Neuronal stem cell (in vitro differentiated cells): ENCODE results near the gene POP7.

ENCODE experiments used
- DNase-seq: peaks from one replicate; pipeline ENCODE4 v3.0.0-alpha.2; 2013; ENCODE audit warnings: low spot score
- H2AFZ ChIP-seq: one replicate; pipeline ENCODE4 v1.6.1; 2013; ENCODE audit warnings: mild to moderate bottlenecking, low read length, inconsistent platforms
- H2AK5ac ChIP-seq: 2 replicates; pipeline ENCODE4 v1.6.1; 2013; ENCODE audit warnings: low read depth, mild to moderate bottlenecking, inconsistent platforms, low read length, moderate library complexity, mixed read lengths
- H2BK120ac ChIP-seq: 2 replicates; pipeline ENCODE4 v1.6.1; 2013; ENCODE audit warnings: low read depth, mild to moderate bottlenecking, inconsistent platforms, low read length, moderate library complexity, mixed read lengths
- H2BK12ac ChIP-seq: one replicate; pipeline ENCODE4 v1.6.1; 2013; ENCODE audit warnings: low read length, inconsistent platforms
- H2BK15ac ChIP-seq: 2 replicates; pipeline ENCODE4 v1.6.1; 2013; ENCODE audit warnings: mild to moderate bottlenecking, low read length, inconsistent platforms, mixed read lengths
- H2BK5ac ChIP-seq: one replicate; pipeline ENCODE4 v1.6.1; 2013; ENCODE audit warnings: inconsistent platforms, mild to moderate bottlenecking, low read length, moderate library complexity
- H3K14ac ChIP-seq: one replicate; pipeline ENCODE4 v1.6.1; 2013; ENCODE audit warnings: low read length, inconsistent platforms
- H3K18ac ChIP-seq: 2 replicates; pipeline ENCODE4 v1.6.1; 2013; ENCODE audit warnings: low read length, inconsistent platforms
- H3K23ac ChIP-seq: 2 replicates; pipeline ENCODE4 v1.6.1; 2013; ENCODE audit warnings: low read depth, mild to moderate bottlenecking, mixed read lengths, low read length, inconsistent platforms; ENCODE audit not compliant: poor library complexity
- H3K27ac ChIP-seq: replicated peaks from 3 replicates; pipeline ENCODE4 v1.5.1; 2013; ENCODE audit warnings: low read length, inconsistent platforms
- H3K27me3 ChIP-seq, 3 experiments: 2 replicates each; pipeline ENCODE4 v1.6.1; 2013; ENCODE audit warnings: low read length in 3 of 3, mild to moderate bottlenecking in 2 of 3, inconsistent platforms in 1 of 3, low read depth in 1 of 3, mixed read lengths in 1 of 3, moderate library complexity in 1 of 3; ENCODE audit not compliant: control insufficient read depth in 3 of 3, insufficient read depth in 3 of 3
- H3K36me3 ChIP-seq, 2 donors: replicated peaks in 1 of 2; 2 replicates each; pipeline ENCODE4 v1.6.1; 2013; ENCODE audit warnings: low read length in 2 of 2; ENCODE audit not compliant: control insufficient read depth in 2 of 2, insufficient read depth in 2 of 2
- H3K4ac ChIP-seq: 2 replicates; pipeline ENCODE4 v1.6.1; 2013; ENCODE audit warnings: inconsistent platforms, mild to moderate bottlenecking, low read length, moderate library complexity
- H3K4me1 ChIP-seq, 2 donors: 1 replicate in 1 of 2; 2 replicates in 1 of 2; pipeline ENCODE4 v1.6.1; 2013; ENCODE audit warnings: low read length in 2 of 2, low read depth in 1 of 2; ENCODE audit not compliant: control insufficient read depth in 2 of 2, insufficient read depth in 1 of 2
- H3K4me2 ChIP-seq: one replicate; pipeline ENCODE4 v1.6.1; 2013; ENCODE audit warnings: mild to moderate bottlenecking, low read length, inconsistent platforms; ENCODE audit not compliant: insufficient read depth, poor library complexity, severe bottlenecking
- H3K4me3 ChIP-seq, 2 donors: 2 replicates each; pipeline ENCODE4 v1.5.1; 2013; ENCODE audit warnings: low read length in 2 of 2, mild to moderate bottlenecking in 2 of 2, inconsistent platforms in 1 of 2, moderate library complexity in 1 of 2
- H3K79me1 ChIP-seq: one replicate; pipeline ENCODE4 v1.6.1; 2013; ENCODE audit warnings: low read depth, mild to moderate bottlenecking, inconsistent platforms, low read length, moderate library complexity
- H3K9ac ChIP-seq: one replicate; pipeline ENCODE4 v1.6.1; 2013; ENCODE audit warnings: mild to moderate bottlenecking, low read depth, low read length, inconsistent platforms; ENCODE audit not compliant: poor library complexity
- H3K9me3 ChIP-seq, 2 donors: replicated peaks in 1 of 2; 2 replicates each; pipeline versions ENCODE3 to v1.6.1; 2013; ENCODE audit warnings: low read length in 2 of 2, mild to moderate bottlenecking in 2 of 2, inconsistent platforms in 1 of 2, low read depth in 1 of 2, mixed read lengths in 1 of 2, moderate library complexity in 1 of 2; ENCODE audit not compliant: control insufficient read depth in 2 of 2, insufficient read depth in 1 of 2
- H4K8ac ChIP-seq: one replicate; pipeline ENCODE4 v1.6.1; 2013; ENCODE audit warnings: low read depth, mild to moderate bottlenecking, inconsistent platforms, low read length, moderate library complexity
- H4K91ac ChIP-seq: one replicate; pipeline ENCODE4 v1.6.1; 2013; ENCODE audit warnings: low read length, low read depth, mild to moderate bottlenecking, inconsistent platforms; ENCODE audit not compliant: poor library complexity
- WGBS, 2 donors: extraction: QIAGEN DNeasy Blood & Tissue Kit; methylation state at CpG; one replicate each; pipeline ENCODE4 v1.1.7; 2013; ENCODE audit warnings: missing lambda C conversion rate in 2 of 2, mixed read lengths in 1 of 2; ENCODE audit not compliant: insufficient read length in 2 of 2, insufficient replicate concordance in 1 of 2; ENCODE audit errors: extremely low coverage in 2 of 2; 5-methylcytosine and 5-hydroxymethylcytosine counted together

The POP7 gene

DNA sequence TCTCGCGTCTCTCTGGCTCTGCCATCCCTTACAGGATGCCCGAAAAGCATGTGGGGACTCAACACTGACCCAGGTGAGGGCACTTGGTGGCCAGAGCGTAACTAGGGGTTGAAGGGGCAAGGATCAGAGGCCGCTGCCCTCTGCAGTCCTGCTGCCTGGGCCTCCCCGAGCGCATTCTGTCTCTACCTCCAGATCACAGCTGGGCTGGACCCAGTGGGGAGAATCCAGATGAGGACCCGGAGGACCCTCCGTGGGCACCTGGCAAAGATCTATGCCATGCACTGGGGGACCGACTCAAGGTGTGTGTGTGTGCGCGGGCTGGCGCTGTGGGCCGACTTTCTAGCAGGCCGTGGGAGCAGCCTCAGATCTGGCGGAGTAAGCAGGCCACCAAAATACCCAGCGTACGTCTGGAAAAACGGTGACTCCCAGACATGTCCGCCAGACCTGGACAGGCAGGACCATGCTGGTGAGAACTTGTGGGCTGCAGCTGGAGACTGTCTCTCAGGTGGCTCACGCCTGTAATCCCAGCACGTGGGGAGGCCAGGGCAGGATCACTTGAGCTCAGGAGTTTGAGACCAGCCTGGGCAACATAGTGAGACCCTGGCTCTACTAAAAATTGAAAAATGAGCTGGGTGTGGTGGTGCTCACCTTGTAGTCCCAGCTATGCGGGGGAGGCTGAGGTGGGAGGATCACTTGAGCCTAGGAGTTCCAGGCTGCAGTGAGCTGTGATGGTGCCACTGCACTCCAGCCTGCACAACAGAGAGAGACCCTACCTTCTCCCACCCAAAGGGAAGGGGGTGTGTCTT is 29.2 kb upstream of the POP7 start:
- no peak overlapping the region for H2BK5ac ChIP-seq
- peak overlapping the region; percentile 92 for H4K8ac ChIP-seq
- peaks cover 20% of the 10 kb centered on the region for H3K79me1 ChIP-seq
- no peak overlapping the region for H4K91ac ChIP-seq
- H3K36me3 ChIP-seq: peaks cover 27 to 54% of the 10 kb centered on the region in 2 donors
- H3K4me2 ChIP-seq: peak overlapping the region; percentile 93
- peak overlapping the region; percentile 36 for H3K27ac ChIP-seq
- no peak overlapping the region for H3K4ac ChIP-seq
- no peak overlapping the region for H2AFZ ChIP-seq
- peak overlapping the region; percentile 15 to 97 for H3K4me3 ChIP-seq
- no peak overlapping the region for H2AK5ac ChIP-seq
- peak overlapping the region; percentile 65 for H3K23ac ChIP-seq
- H2BK15ac ChIP-seq: no peak overlapping the region
- WGBS, 2 donors: no CpG with 5 or more reads among the region's 23 CpGs
- H2BK120ac ChIP-seq: no peak overlapping the region
- no peak overlapping the region for H3K14ac ChIP-seq
- no peak for DNase-seq
- H3K9me3 ChIP-seq: peaks cover 0 to under 1% of the 10 kb centered on the region in 2 donors
- no peaks in the 10 kb centered on the region for H3K27me3 ChIP-seq
- no peak overlapping the region for H2BK12ac ChIP-seq
- H3K18ac ChIP-seq: peak overlapping the region; percentile 27
- peak overlapping the region; percentile 77 for H3K9ac ChIP-seq
- peaks cover 3 to 4% of the 10 kb centered on the region in 2 donors for H3K4me1 ChIP-seq

- Histone ChIP-seq H3K27ac (no peak overlapping the region), H2BK5ac (peak overlapping the region; percentile 90), H3K14ac (no peak overlapping the region), H3K27me3 (no peaks in the 10 kb centered on the region), H3K23ac (peak overlapping the region; percentile 37), H2AK5ac (peak overlapping the region; percentile 63), H4K8ac (peak overlapping the region; percentile 92), H3K4me2 (no peak overlapping the region), H2BK12ac (peak overlapping the region; percentile 22), H3K79me1 (peaks cover 24% of the 10 kb centered on the region), H2BK15ac (no peak overlapping the region), H3K18ac (peak overlapping the region; percentile 66), H2AFZ (no peak overlapping the region), H3K9me3 (peaks cover 0 to 1% of the 10 kb centered on the region in 2 donors), H3K36me3 (peaks cover 35 to 63% of the 10 kb centered on the region in 2 donors), H4K91ac (no peak overlapping the region), H2BK120ac (no peak overlapping the region), H3K4me3 (no peak overlapping the region), H3K4ac (no peak overlapping the region), H3K4me1 (peaks cover 3 to 4% of the 10 kb centered on the region in 2 donors), H3K9ac (peak overlapping the region; percentile 63)
- no peak for DNase-seq
- WGBS, 2 donors: no CpG with 5 or more reads among the region's 36 CpGs
Observed at GRCh38 chr7:100677308-100678267, 28.3 kb upstream of the POP7 start.

DNA sequence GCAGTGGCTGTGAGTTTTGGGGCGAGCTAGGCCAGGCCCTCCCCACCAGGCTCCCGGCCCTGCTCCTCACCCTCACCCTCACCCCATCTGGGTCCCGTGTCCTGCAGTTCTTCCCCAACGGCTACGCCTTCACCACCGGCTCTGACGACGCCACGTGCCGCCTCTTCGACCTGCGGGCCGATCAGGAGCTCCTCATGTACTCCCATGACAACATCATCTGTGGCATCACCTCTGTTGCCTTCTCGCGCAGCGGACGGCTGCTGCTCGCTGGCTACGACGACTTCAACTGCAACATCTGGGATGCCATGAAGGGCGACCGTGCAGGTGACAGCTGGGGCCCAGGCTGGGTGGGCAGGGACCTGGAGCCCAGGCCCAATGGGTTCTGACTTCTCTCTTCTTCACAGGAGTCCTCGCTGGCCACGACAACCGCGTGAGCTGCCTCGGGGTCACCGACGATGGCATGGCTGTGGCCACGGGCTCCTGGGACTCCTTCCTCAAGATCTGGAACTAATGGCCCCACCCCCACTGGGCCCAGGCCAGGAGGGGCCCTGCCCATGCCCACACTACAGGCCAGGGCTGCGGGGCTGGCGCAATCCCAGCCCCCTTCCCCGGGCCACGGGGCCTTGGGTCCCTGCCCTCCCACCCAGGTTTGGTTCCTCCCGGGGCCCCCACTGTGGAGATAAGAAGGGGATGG is 27.5 kb upstream of the POP7 start:
- Histone ChIP-seq H2AK5ac (peak overlapping the region; percentile 63), H2BK5ac (peak overlapping the region; percentile 90), H3K4me3 (peak overlapping the region in 1 of 2 donors; percentile 37), H3K36me3 (peaks cover 43 to 72% of the 10 kb centered on the region in 2 donors), H3K9ac (peak overlapping the region; percentile 63), H3K4me2 (no peak overlapping the region), H4K8ac (no peak overlapping the region), H3K27me3 (no peaks in the 10 kb centered on the region), H4K91ac (peak overlapping the region; percentile 79), H3K4me1 (peaks cover 3 to 4% of the 10 kb centered on the region in 2 donors), H3K23ac (peak overlapping the region; percentile 37), H2BK12ac (no peak overlapping the region), H3K9me3 (peaks cover 0 to 1% of the 10 kb centered on the region in 2 donors), H3K14ac (no peak overlapping the region), H2BK15ac (no peak overlapping the region), H3K18ac (peak overlapping the region; percentile 66), H2AFZ (no peak overlapping the region), H2BK120ac (no peak overlapping the region), H3K79me1 (peaks cover 27% of the 10 kb centered on the region), H3K4ac (no peak overlapping the region), H3K27ac (no peak overlapping the region)
- DNase-seq: no peak
- no CpG with 5 or more reads among the region's 35 CpGs for WGBS, 2 donors
